ENCODE measurements around the gene SP5. TPM values are rescaled to one million over a fixed set of nuclear protein-coding genes. Genes with fewer than 3 reads are reported as not detected.
"Not testable (repeated sequence)": the region's sequence is repeated elsewhere in the genome, so short reads cannot be mapped to it uniquely, and the experiment has no call there.

Gene SP5
- total and polyA plus RNA-seq, 2 donors (not counting 1 experiment from before 2014, with no cell fraction given), result not detected

DNA sequence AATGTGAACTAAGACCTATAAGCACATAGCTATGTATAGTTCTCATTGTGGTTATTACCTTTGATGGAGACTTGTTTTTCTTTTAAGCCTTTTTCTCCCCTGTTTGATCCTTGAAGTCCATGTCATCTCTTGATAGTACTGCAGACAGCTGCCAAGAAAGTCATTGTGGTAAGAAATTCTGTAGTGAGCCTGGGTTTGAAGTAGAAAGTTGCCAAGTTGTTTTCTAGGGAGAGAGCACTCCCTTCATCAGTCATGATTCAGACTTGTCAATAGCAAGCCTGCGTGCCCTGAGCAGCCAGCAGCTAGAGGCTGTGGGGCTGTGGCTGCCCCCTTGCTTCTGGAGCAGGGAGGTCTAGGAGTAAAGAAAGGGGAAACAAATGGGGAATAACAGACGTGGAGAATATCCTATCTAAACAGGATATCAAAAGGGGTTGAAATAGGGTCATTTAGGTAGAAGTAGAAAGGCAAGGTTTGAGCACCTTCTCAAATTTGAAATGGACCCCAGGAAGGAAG is 8.4 kb downstream of the SP5 start:
- H3K9me3 Mint-ChIP-seq (ENCODE audit: insufficient read depth), result peaks cover 1% of the 10 kb centered on the region

DNA sequence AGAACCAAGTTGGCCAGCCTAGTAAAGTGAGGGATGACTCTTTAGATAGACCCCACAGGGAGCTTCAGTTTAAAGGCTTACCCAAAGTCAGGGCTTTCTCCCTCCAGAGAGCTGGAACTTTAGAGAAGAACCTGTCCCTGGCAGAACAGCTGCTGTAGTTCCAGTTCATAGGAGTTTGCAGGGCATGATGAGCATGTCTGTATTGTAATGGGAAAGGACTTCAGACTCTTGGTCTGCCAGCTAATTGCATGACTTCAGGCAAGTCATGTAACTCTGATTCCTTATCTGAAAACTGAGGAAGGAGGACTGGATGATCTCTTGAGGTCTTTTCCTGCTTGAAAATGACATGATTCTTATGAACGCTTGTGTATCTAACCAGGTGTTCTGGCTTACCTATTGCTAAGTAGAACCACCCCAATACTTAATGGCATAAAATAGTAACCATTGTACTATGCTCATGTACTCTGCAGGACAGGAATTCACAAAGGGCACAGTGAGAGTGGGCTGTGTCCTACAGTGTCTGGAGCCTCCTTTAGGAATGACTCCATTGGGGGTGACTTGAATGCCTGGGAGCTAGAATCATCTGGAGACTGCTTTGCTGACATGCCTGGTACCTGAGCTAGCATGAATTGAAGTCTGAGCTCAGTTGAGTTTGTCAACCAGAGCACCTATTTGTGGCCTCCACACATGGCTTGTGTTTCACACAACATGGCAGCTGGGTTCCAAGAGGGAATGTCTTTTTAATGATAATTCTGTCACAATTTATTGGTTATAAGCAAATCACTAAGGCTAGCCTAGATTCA is 18.9 kb downstream of the SP5 start:
- Histone ChIP-seq H3K27me3 (replicated peaks in 1 of 4; ENCODE audit: control extremely low read depth in 1 of 4, control insufficient read depth in 3 of 4, insufficient read depth in 4 of 4, low read length in 3 of 4) (peaks cover 0 to 11% (median 3%) of the 10 kb centered on the region in 4 experiments), H3K79me2 (ENCODE audit: control insufficient read depth, insufficient read depth, low read length) (no peaks in the 10 kb centered on the region), H4K20me1 (ENCODE audit: control insufficient read depth, insufficient read depth, low read length, poor library complexity, severe bottlenecking) (no peaks in the 10 kb centered on the region), H3K4me3 (ENCODE audit: control extremely low read depth in 1 of 5, extremely low read depth in 1 of 5, insufficient read depth in 1 of 5, low read depth in 2 of 5, low read length in 4 of 5) (no peak overlapping the region), H3K9ac (ENCODE audit: low read length) (no peak overlapping the region), H3K4me1 (ENCODE audit: control insufficient read depth in 2 of 2, insufficient read depth in 2 of 2, low read length in 2 of 2) (no peaks in the 10 kb centered on the region), H2AFZ (ENCODE audit: insufficient read depth, low read depth, low read length, poor library complexity, severe bottlenecking) (no peak overlapping the region), H3K36me3 (replicated peaks in 1 of 2; ENCODE audit: control extremely low read depth in 1 of 2, control insufficient read depth in 1 of 2, extremely low read depth in 1 of 2, insufficient read depth in 2 of 2, low read length in 1 of 2) (no peaks in the 10 kb centered on the region), H3K4me2 (replicated peaks; ENCODE audit: low read depth, low read length, poor library complexity, severe bottlenecking) (no peak overlapping the region), H3K27ac (ENCODE audit: low read length in 2 of 2) (no peak overlapping the region), H3K9me3 (ENCODE audit: control extremely low read depth in 1 of 3, control insufficient read depth in 2 of 3, insufficient read depth in 1 of 3, low read length in 2 of 3) (peaks cover 0 to 6% (median 0%) of the 10 kb centered on the region in 3 donors)
- Mint-ChIP-seq H3K4me3 (no peak overlapping the region), H3K27ac (no peak overlapping the region), H3K27me3 (peaks cover 22% of the 10 kb centered on the region), H3K4me1 (no peaks in the 10 kb centered on the region), H3K9me3 (ENCODE audit: insufficient read depth) (peaks cover 7% of the 10 kb centered on the region)
- TF ChIP-seq, protein P1, sequence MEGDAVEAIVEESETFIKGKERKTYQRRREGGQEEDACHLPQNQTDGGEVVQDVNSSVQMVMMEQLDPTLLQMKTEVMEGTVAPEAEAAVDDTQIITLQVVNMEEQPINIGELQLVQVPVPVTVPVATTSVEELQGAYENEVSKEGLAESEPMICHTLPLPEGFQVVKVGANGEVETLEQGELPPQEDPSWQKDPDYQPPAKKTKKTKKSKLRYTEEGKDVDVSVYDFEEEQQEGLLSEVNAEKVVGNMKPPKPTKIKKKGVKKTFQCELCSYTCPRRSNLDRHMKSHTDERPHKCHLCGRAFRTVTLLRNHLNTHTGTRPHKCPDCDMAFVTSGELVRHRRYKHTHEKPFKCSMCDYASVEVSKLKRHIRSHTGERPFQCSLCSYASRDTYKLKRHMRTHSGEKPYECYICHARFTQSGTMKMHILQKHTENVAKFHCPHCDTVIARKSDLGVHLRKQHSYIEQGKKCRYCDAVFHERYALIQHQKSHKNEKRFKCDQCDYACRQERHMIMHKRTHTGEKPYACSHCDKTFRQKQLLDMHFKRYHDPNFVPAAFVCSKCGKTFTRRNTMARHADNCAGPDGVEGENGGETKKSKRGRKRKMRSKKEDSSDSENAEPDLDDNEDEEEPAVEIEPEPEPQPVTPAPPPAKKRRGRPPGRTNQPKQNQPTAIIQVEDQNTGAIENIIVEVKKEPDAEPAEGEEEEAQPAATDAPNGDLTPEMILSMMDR (IDR thresholded peaks at IDR 0.05), result no peak
- TF ChIP-seq EZH2 (IDR thresholded peaks at IDR 0.05; ENCODE audit: borderline replicate concordance, insufficient read depth, low read depth, low read length, poor library complexity, severe bottlenecking), result no peak
- POLR2A ChIA-PET, result no interaction called here
- DNase-seq (no peak), ATAC-seq (ENCODE audit: low read depth) (no peak)
- WGBS (ENCODE audit: insufficient coverage), result no CpG with 5 or more reads among the region's 1 CpG
- CTCF ChIA-PET, result no interaction called here
- intact Hi-C loops (cut with micrococcal nuclease), result no loop called here

More for the DNA sequence above, 8.4 kb downstream of the SP5 start:
- intact Hi-C loops (cut with micrococcal nuclease), result no loop called here
- Histone ChIP-seq H3K4me2 (replicated peaks; ENCODE audit: low read depth, low read length, poor library complexity, severe bottlenecking) (no peak overlapping the region), H4K20me1 (ENCODE audit: control insufficient read depth, insufficient read depth, low read length, poor library complexity, severe bottlenecking) (no peaks in the 10 kb centered on the region), H3K4me3 (ENCODE audit: control extremely low read depth in 1 of 5, extremely low read depth in 1 of 5, insufficient read depth in 1 of 5, low read depth in 2 of 5, low read length in 4 of 5) (no peak overlapping the region), H3K9me3 (ENCODE audit: control extremely low read depth in 1 of 3, control insufficient read depth in 2 of 3, insufficient read depth in 1 of 3, low read length in 2 of 3) (peaks cover 0 to 1% (median 0%) of the 10 kb centered on the region in 3 donors), H3K9ac (ENCODE audit: low read length) (no peak overlapping the region), H2AFZ (ENCODE audit: insufficient read depth, low read depth, low read length, poor library complexity, severe bottlenecking) (no peak overlapping the region), H3K27ac (ENCODE audit: low read length in 2 of 2) (no peak overlapping the region), H3K4me1 (ENCODE audit: control insufficient read depth in 2 of 2, insufficient read depth in 2 of 2, low read length in 2 of 2) (no peaks in the 10 kb centered on the region), H3K79me2 (ENCODE audit: control insufficient read depth, insufficient read depth, low read length) (no peaks in the 10 kb centered on the region), H3K27me3 (replicated peaks in 1 of 4; ENCODE audit: control extremely low read depth in 1 of 4, control insufficient read depth in 3 of 4, insufficient read depth in 4 of 4, low read length in 3 of 4) (peaks cover 0 to 28% (median 9%) of the 10 kb centered on the region in 4 experiments), H3K36me3 (replicated peaks in 1 of 2; ENCODE audit: control extremely low read depth in 1 of 2, control insufficient read depth in 1 of 2, extremely low read depth in 1 of 2, insufficient read depth in 2 of 2, low read length in 1 of 2) (no peaks in the 10 kb centered on the region)
- no peak for ATAC-seq (ENCODE audit: low read depth)
- POLR2A ChIA-PET, result no interaction called here
- DNase-seq, result no peak
- no peak overlapping the region for H3K27ac Mint-ChIP-seq
- peaks cover 40% of the 10 kb centered on the region for H3K27me3 Mint-ChIP-seq
- CTCF ChIA-PET, result no interaction called here
- 100% methylated on average over 1 of the region's 2 CpGs for WGBS (ENCODE audit: insufficient coverage)
- H3K4me3 Mint-ChIP-seq, result no peak overlapping the region
- no peak for TF ChIP-seq EZH2 (IDR thresholded peaks at IDR 0.05; ENCODE audit: borderline replicate concordance, insufficient read depth, low read depth, low read length, poor library complexity, severe bottlenecking)
- TF ChIP-seq, protein P1 (IDR thresholded peaks at IDR 0.05), result no peak
- H3K4me1 Mint-ChIP-seq, result no peaks in the 10 kb centered on the region

DNA sequence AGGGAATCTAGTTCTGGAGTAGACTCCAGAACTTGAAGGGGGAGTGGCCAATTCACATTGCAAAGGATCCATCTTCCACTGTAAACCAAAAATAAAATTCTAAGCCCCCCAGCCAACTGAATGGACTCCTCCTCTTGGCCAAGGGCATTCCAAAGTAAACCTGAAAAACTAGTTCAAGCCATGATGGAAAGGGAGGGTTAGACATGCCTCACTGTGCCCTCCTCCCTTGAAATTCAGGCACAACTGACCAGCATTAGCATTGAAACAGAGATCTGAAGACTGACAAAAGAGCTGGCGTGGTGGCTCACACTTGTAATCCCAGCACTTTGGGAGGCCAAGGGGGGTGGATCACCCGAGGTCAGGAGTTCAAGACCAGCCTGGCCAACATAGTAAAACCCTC is 19.5 kb downstream of the SP5 start:
- H3K4me3 Mint-ChIP-seq; H4K20me1 ChIP-seq (ENCODE audit: control insufficient read depth, insufficient read depth, low read length, poor library complexity, severe bottlenecking); H3K4me1 ChIP-seq (ENCODE audit: control insufficient read depth in 2 of 2, insufficient read depth in 2 of 2, low read length in 2 of 2); H3K79me2 ChIP-seq (ENCODE audit: control insufficient read depth, insufficient read depth, low read length); H3K9me3 Mint-ChIP-seq (ENCODE audit: insufficient read depth); H3K36me3 ChIP-seq (replicated peaks in 1 of 2; ENCODE audit: control extremely low read depth in 1 of 2, control insufficient read depth in 1 of 2, extremely low read depth in 1 of 2, insufficient read depth in 2 of 2, low read length in 1 of 2); CTCF ChIA-PET; H3K27me3 ChIP-seq (replicated peaks in 1 of 4; ENCODE audit: control extremely low read depth in 1 of 4, control insufficient read depth in 3 of 4, insufficient read depth in 4 of 4, low read length in 3 of 4); H3K9ac ChIP-seq (ENCODE audit: low read length); H3K4me1 Mint-ChIP-seq; H3K4me3 ChIP-seq (ENCODE audit: control extremely low read depth in 1 of 5, extremely low read depth in 1 of 5, insufficient read depth in 1 of 5, low read depth in 2 of 5, low read length in 4 of 5); POLR2A ChIA-PET; ATAC-seq (ENCODE audit: low read depth); H3K4me2 ChIP-seq (replicated peaks; ENCODE audit: low read depth, low read length, poor library complexity, severe bottlenecking); H2AFZ ChIP-seq (ENCODE audit: insufficient read depth, low read depth, low read length, poor library complexity, severe bottlenecking); DNase-seq; H3K27ac Mint-ChIP-seq; H3K27ac ChIP-seq (ENCODE audit: low read length in 2 of 2); H3K9me3 ChIP-seq (ENCODE audit: control extremely low read depth in 1 of 3, control insufficient read depth in 2 of 3, insufficient read depth in 1 of 3, low read length in 2 of 3); intact Hi-C loops (cut with micrococcal nuclease): not testable (repeated sequence)
- 100% methylated on average over 1 of the region's 2 CpGs for WGBS (ENCODE audit: insufficient coverage)
- H3K27me3 Mint-ChIP-seq, result peaks cover 26% of the 10 kb centered on the region

Data from B cell (primary cell).